VCaP (cell line): Measurements from ENCODE around the gene ZNHIT1.

Source experiments
- H3K27ac ChIP-seq: fragments of 450-650 bp; 2 replicates; pipeline ENCODE4 v1.5.1; 2017
- TF ChIP-seq, protein P1 (sequence below): fragments of 450-650 bp; conservative IDR thresholded peaks from 2 replicates; pipeline ENCODE4 v1.5.1; 2017; ENCODE audit warnings: mild to moderate bottlenecking, moderate library complexity

Gene ZNHIT1

DNA sequence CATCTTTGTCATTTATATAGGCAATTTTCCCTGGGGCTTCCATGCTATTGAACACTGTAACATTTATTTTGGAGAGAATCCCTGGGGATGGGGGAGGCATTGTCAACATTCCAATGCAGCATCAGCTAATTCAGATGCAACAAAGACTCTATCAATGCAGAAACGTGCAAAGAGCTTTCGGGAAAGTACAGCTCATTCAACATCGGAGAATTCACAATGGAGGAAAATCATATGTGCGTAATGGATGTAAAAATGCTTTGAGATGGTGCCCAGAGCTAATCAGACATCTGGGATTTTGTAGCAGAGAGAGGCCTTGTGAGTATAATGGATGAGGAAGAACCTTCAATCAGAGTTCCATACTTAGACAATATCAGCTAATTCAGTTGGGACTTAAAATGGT is 55.2 kb downstream of the ZNHIT1 start:
- TF ChIP-seq, protein P1, sequence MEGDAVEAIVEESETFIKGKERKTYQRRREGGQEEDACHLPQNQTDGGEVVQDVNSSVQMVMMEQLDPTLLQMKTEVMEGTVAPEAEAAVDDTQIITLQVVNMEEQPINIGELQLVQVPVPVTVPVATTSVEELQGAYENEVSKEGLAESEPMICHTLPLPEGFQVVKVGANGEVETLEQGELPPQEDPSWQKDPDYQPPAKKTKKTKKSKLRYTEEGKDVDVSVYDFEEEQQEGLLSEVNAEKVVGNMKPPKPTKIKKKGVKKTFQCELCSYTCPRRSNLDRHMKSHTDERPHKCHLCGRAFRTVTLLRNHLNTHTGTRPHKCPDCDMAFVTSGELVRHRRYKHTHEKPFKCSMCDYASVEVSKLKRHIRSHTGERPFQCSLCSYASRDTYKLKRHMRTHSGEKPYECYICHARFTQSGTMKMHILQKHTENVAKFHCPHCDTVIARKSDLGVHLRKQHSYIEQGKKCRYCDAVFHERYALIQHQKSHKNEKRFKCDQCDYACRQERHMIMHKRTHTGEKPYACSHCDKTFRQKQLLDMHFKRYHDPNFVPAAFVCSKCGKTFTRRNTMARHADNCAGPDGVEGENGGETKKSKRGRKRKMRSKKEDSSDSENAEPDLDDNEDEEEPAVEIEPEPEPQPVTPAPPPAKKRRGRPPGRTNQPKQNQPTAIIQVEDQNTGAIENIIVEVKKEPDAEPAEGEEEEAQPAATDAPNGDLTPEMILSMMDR = no peak

More for the DNA sequence above, 55.2 kb downstream of the ZNHIT1 start:
- H3K27ac ChIP-seq = no peak overlapping the region
